Spleen (tissue), 7 donors: Measurements from ENCODE around the gene NFX1.

ENCODE experiments used
- POLR2A ChIP-seq, 3 donors: fragments of 450-650 bp; IDR thresholded peaks; one replicate each; pipeline ENCODE4 v1.5.1; 2017; ENCODE audit warnings: antibody characterized with exemption in 3 of 3, mild to moderate bottlenecking in 1 of 3
- POLR2AphosphoS5 ChIP-seq, 3 donors: sonication (generic); formaldehyde crosslinking; IDR thresholded peaks; one replicate each; pipeline ENCODE4 v1.5.1; 2017; ENCODE audit warnings: antibody characterized with exemption in 3 of 3
- TF ChIP-seq, protein P1 (sequence below), 11 experiments: fragments of 200-600 bp in 7 of 11; fragments of 450-650 bp in 4 of 11; sonication (generic) in 4 of 11; IDR thresholded peaks in 8 of 11; conservative IDR thresholded peaks in 3 of 11; 1 replicate in 7 of 11; 2 replicates in 4 of 11; pipeline versions ENCODE4 v1.4.0 to v1.8.0; 2016 to 2021; ENCODE audit warnings: antibody characterized with exemption in 11 of 11, inconsistent platforms in 4 of 11, mild to moderate bottlenecking in 1 of 11
- donor health status: DM: no; HTN: no; CAD: no; lungs with moderate emphysema.
- donor health status: DM: no; HTN: no; CAD: no.
- donor health status: DM: no; HTN: no; CAD: no.

DNA sequence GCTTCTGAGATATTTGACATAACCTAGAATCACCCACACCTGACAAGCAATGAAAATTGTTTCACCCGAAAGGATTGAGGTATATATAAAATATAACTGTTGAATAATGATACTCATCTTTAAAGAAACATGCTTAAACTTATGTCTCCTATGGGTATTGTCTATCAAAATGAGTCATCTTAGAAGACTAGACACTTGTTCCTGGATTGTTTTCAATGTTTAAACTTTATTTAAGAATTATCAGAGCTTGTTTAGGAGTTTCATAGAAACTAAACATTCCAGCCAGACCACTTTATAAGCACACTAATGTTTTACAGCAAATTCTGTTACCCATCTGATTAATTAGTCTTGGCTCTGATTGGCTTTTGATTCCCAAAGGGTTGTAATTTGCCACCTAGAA, 19.6 kb downstream of the NFX1 start:
- TF ChIP-seq, protein P1, sequence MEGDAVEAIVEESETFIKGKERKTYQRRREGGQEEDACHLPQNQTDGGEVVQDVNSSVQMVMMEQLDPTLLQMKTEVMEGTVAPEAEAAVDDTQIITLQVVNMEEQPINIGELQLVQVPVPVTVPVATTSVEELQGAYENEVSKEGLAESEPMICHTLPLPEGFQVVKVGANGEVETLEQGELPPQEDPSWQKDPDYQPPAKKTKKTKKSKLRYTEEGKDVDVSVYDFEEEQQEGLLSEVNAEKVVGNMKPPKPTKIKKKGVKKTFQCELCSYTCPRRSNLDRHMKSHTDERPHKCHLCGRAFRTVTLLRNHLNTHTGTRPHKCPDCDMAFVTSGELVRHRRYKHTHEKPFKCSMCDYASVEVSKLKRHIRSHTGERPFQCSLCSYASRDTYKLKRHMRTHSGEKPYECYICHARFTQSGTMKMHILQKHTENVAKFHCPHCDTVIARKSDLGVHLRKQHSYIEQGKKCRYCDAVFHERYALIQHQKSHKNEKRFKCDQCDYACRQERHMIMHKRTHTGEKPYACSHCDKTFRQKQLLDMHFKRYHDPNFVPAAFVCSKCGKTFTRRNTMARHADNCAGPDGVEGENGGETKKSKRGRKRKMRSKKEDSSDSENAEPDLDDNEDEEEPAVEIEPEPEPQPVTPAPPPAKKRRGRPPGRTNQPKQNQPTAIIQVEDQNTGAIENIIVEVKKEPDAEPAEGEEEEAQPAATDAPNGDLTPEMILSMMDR (IDR thresholded peaks at IDR 0.05 in 8 of 11, conservative IDR thresholded peaks at IDR 0.05 in 3 of 11), result no peak
- TF ChIP-seq POLR2AphosphoS5 (IDR thresholded peaks at IDR 0.05) (no peak), POLR2A (IDR thresholded peaks at IDR 0.05) (no peak)
